Gastrocnemius medialis (tissue), 4 donors: ENCODE data around the gene ATP6AP2. TPM values are rescaled to one million over a fixed set of nuclear protein-coding genes. Genes with fewer than 3 reads are reported as not detected.

Source experiments
- ATAC-seq, 2 donors: fragments of 150-250 bp; one replicate each; pipeline ENCODE4 v1.9.1; 2016
- DNase-seq, 2 donors: peaks; one replicate each; pipeline ENCODE4 v3.0.0-alpha.2; 2019
- H3K27ac ChIP-seq, 4 donors: fragments of 200-600 bp; sonication (generic); 1 replicate in 1 of 4; 2 replicates in 3 of 4; pipeline ENCODE4 v1.5.1; 2016 to 2018; ENCODE audit warnings: mild to moderate bottlenecking in 2 of 4, moderate library complexity in 1 of 4
- H3K27me3 ChIP-seq, 3 donors: fragments of 200-600 bp; sonication (generic) in 2 of 3; 1 replicate in 1 of 3; 2 replicates in 2 of 3; pipeline versions ENCODE4 v1.5.1 to v1.6.0; 2016 to 2019; ENCODE audit warnings: mild to moderate bottlenecking in 1 of 3, moderate library complexity in 1 of 3
- H3K36me3 ChIP-seq, 2 donors: fragments of 200-600 bp; sonication (generic) in 1 of 2; one replicate each; pipeline ENCODE4 v1.5.1; 2017 to 2018
- H3K4me1 ChIP-seq, 2 donors: fragments of 200-600 bp; sonication (generic) in 1 of 2; one replicate each; pipeline ENCODE4 v1.5.1; 2016 to 2017; ENCODE audit warnings: mild to moderate bottlenecking in 2 of 2
- H3K4me3 ChIP-seq, 4 donors: fragments of 200-600 bp; sonication (generic) in 3 of 4; 1 replicate in 1 of 4; 2 replicates in 3 of 4; pipeline ENCODE4 v1.5.1; 2016 to 2019; ENCODE audit warnings: mild to moderate bottlenecking in 2 of 4
- H3K9me3 ChIP-seq, 3 donors: fragments of 200-600 bp; sonication (generic) in 2 of 3; 1 replicate in 1 of 3; 2 replicates in 2 of 3; pipeline ENCODE4 v1.5.1; 2016 to 2019
- POLR2A ChIP-seq, 2 donors: fragments of 450-650 bp; IDR thresholded peaks; one replicate each; pipeline ENCODE4 v1.6.1; 2017; ENCODE audit warnings: antibody characterized with exemption in 2 of 2, mild to moderate bottlenecking in 2 of 2, moderate library complexity in 2 of 2
- in situ Hi-C, 4 donors: fragments of 200-750 bp; cut with MboI; loops; one replicate each; pipeline versions ENCODE4 v1.15.0 to v1.8.0; 2017; ENCODE audit warnings: low sequenced_read_pairs in 4 of 4
- intact Hi-C: fragments of 100-400 bp; cut with DNase I; formaldehyde crosslinking; loops from one replicate; pipeline ENCODE4 v1.15.1; 2023; ENCODE audit warnings: low total_unique reads
- total RNA-seq, 4 donors: library from RNA; depleted of rRNA; stranded (reverse); fragments of >200 nt; gene quantifications; one replicate each; pipeline versions ENCODE4 v1.1.0 to v1.2.3, GENCODE V29; 2016
- TF ChIP-seq, protein P1 (sequence below), 5 experiments: fragments of 450-650 bp in 3 of 5; fragments of 200-600 bp in 2 of 5; sonication (generic) in 2 of 5; IDR thresholded peaks in 4 of 5; conservative IDR thresholded peaks in 1 of 5; 1 replicate in 4 of 5; 2 replicates in 1 of 5; pipeline ENCODE4 v1.5.1; 2016 to 2019; ENCODE audit warnings: antibody characterized with exemption in 5 of 5, mild to moderate bottlenecking in 3 of 5, moderate library complexity in 3 of 5

Gene ATP6AP2
- total RNA-seq, 4 donors from 2014 or later = 23.2 to 40.1 (median 31.5) TPM

DNA sequence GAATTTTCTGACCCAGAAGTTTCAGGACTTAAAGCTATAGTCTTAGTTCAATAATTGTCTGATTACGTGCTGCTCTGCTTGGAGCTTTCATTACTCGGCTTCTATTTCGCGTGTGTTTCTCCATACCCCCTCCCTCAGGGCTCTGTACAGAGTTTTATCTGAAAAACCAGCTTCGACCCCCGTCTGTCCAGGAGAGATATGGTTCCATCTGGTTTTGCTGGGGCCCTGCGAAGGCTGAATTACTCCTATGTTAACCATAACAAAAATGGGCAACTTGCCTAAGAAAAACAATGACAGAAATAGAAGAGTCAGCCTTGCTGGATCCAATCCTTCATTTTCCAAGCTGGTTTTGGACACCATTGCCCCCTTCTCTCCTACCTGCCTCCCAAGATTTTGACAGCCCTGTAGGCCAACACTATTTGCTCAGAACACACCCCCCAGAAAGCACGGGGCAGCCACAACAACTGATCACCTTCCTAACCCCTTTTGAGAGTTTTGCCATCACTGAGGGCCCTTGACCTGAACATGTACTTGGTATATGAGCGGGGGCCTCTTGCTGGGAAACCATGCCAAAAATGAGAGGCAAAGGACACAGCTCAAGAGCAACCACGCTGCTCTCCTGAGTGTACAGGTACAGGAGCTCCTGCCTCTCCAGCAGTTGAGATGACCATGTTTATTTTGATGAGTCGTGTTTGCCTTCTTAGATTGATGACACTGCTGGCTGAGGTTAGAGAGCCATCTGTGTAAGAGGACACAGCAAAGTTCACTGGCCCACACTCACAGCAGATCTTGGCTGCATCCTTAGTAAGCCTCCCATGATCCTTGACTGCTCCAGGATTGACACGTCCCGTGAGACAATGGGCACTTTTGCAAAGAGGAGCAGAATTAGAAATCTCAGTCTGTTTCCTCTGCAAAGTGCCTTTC, 36.2 kb upstream of the ATP6AP2 start:
- Histone ChIP-seq H3K27ac (no peak overlapping the region), H3K27me3 (peaks cover 0 to 2% (median 0%) of the 10 kb centered on the region in 3 donors), H3K36me3 (no peaks in the 10 kb centered on the region), H3K4me1 (no peaks in the 10 kb centered on the region), H3K9me3 (no peaks in the 10 kb centered on the region), H3K4me3 (peak overlapping the region in 1 of 4 donors; percentile 2)
- in situ Hi-C loops = no loop called here
- intact Hi-C loops = no loop called here
- no peak for ATAC-seq
- no peak for DNase-seq
- TF ChIP-seq, protein P1, sequence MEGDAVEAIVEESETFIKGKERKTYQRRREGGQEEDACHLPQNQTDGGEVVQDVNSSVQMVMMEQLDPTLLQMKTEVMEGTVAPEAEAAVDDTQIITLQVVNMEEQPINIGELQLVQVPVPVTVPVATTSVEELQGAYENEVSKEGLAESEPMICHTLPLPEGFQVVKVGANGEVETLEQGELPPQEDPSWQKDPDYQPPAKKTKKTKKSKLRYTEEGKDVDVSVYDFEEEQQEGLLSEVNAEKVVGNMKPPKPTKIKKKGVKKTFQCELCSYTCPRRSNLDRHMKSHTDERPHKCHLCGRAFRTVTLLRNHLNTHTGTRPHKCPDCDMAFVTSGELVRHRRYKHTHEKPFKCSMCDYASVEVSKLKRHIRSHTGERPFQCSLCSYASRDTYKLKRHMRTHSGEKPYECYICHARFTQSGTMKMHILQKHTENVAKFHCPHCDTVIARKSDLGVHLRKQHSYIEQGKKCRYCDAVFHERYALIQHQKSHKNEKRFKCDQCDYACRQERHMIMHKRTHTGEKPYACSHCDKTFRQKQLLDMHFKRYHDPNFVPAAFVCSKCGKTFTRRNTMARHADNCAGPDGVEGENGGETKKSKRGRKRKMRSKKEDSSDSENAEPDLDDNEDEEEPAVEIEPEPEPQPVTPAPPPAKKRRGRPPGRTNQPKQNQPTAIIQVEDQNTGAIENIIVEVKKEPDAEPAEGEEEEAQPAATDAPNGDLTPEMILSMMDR (IDR thresholded peaks at IDR 0.05 in 4 of 5, conservative IDR thresholded peaks at IDR 0.05 in 1 of 5) = no peak
- TF ChIP-seq POLR2A (IDR thresholded peaks at IDR 0.05) = no peak

DNA sequence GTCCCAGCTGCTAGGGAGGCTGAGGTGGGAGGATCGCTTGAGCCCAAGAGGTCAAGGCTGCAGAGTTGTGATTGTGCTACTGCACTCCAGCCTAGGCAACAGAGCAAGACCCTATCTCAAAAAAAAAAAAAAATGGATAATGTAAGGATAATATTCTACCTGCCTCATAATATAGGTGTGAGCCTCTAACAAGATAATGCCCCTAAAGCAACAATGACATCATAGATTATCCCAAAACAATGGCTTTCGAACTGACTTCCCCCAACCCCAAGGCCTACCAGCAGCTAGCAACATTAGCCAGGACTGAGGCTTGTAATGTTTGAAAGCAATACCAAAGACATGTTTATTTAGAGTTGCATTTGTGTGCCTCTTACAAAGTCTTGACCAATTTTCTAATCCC, 33.9 kb upstream of the ATP6AP2 start:
- Histone ChIP-seq H3K36me3 (no peaks in the 10 kb centered on the region), H3K4me1 (no peaks in the 10 kb centered on the region), H3K27me3 (no peaks in the 10 kb centered on the region), H3K4me3 (no peak overlapping the region), H3K27ac (no peak overlapping the region), H3K9me3 (no peaks in the 10 kb centered on the region)
- DNase-seq (no peak), ATAC-seq (no peak)
- TF ChIP-seq, protein P1 (IDR thresholded peaks at IDR 0.05 in 4 of 5, conservative IDR thresholded peaks at IDR 0.05 in 1 of 5) = no peak
- intact Hi-C loops (no loop called here), in situ Hi-C loops (no loop called here)

DNA sequence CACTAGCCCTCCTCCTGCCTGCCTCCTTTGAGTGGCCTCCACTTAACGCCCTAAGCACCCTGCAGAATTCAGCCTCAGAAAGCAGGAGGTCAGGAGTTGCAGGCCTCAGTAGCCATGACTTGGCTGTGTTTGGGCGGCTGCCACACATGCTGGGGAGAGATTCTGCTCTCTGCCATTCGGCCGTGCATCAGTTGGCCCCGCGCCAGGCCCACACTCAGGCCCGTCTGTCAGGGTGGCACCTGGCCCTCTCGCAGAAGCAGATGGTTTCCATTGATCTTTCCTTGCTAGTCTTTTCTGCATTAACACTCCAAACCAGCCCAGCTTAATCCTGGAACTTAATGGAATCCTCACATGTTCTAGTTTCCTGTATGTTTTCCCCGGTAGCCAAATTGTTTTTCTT, 30.7 kb upstream of the ATP6AP2 start:
- Histone ChIP-seq H3K36me3 (no peaks in the 10 kb centered on the region), H3K9me3 (no peaks in the 10 kb centered on the region), H3K4me3 (no peak overlapping the region), H3K27ac (no peak overlapping the region), H3K4me1 (no peaks in the 10 kb centered on the region), H3K27me3 (peaks cover 0 to 6% (median 3%) of the 10 kb centered on the region in 3 donors)
- DNase-seq (no peak), ATAC-seq (no peak)
- intact Hi-C loops = no loop called here
- in situ Hi-C loops = no loop called here
- TF ChIP-seq POLR2A (IDR thresholded peaks at IDR 0.05) = no peak
- TF ChIP-seq, protein P1 (IDR thresholded peaks at IDR 0.05 in 4 of 5, conservative IDR thresholded peaks at IDR 0.05 in 1 of 5) = no peak

DNA sequence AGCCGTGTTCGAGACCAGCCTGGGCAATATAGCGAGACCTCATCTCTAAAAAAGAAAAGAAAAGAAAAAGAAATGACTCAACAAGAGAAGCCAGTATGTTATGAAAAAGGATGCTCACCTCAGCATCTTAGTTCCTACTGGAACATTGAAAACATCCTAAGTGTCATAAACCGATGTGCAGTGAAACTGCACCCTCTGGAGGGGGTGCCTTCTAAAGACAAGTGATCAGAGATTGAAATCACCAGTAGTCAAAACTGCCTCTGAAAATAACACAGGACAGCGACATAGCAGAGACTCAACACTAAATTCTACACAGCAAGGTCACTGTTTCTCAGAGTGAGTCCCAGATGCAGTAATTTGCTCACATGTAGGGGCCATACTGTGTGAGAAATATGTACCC, 28.0 kb upstream of the ATP6AP2 start:
- Histone ChIP-seq H3K27ac (no peak overlapping the region), H3K36me3 (no peaks in the 10 kb centered on the region), H3K27me3 (peaks cover 0 to 6% (median 3%) of the 10 kb centered on the region in 3 donors), H3K9me3 (no peaks in the 10 kb centered on the region), H3K4me3 (no peak overlapping the region), H3K4me1 (no peaks in the 10 kb centered on the region)
- TF ChIP-seq POLR2A (IDR thresholded peaks at IDR 0.05) = no peak
- TF ChIP-seq, protein P1 (IDR thresholded peaks at IDR 0.05 in 4 of 5, conservative IDR thresholded peaks at IDR 0.05 in 1 of 5) = no peak
- in situ Hi-C loops = no loop called here
- no peak for DNase-seq
- intact Hi-C loops = loop anchor here (1.0 kb wide), 1 partner anchor 25 kb away; no protein-coding TSS in a partner anchor
- ATAC-seq = no peak
